HEK293 (cell line): ENCODE results near the gene LASP1.

Experiments
- CTCF ChIA-PET: fragments of 350-600 bp; formaldehyde crosslinking; extraction: SDS; loops from one replicate; lab custom pipeline; 2021; ENCODE audit warnings: antibody characterized with exemption; lab: Yijun Ruan, JAX
- POLR2A ChIA-PET: fragments of 300-600 bp; formaldehyde crosslinking; extraction: SDS; loops from one replicate; lab custom pipeline; 2020; ENCODE audit warnings: antibody characterized with exemption, inconsistent platforms; lab: Yijun Ruan, JAX
- H3K27ac ChIP-seq: fragments of 200-500 bp; sonication (Bioruptor generic); 2 replicates; pipeline ENCODE4 v1.5.1; 2014; ENCODE audit warnings: low read depth, low read length, control low read depth, inconsistent platforms; ENCODE audit errors: extremely low read depth
- H3K36me3 ChIP-seq, 2 experiments: fragments of 200-500 bp in 1 of 2; sonication (Bioruptor generic) in 1 of 2; 1 replicate in 1 of 2; 2 replicates in 1 of 2; pipeline ENCODE4 v1.5.1; 2014 to 2017; ENCODE audit warnings: inconsistent platforms in 2 of 2, low read length in 2 of 2; ENCODE audit not compliant: control insufficient read depth in 2 of 2, insufficient read depth in 1 of 2
- H3K4me1 ChIP-seq: fragments of 200-500 bp; sonication (Bioruptor generic); 2 replicates; pipeline ENCODE4 v1.5.1; 2014; ENCODE audit warnings: mild to moderate bottlenecking, low read length, inconsistent platforms; ENCODE audit not compliant: control insufficient read depth, insufficient read depth
- H3K4me3 ChIP-seq: 2 replicates; pipeline ENCODE4 v1.5.1; 2011; ENCODE audit warnings: low read depth, mild to moderate bottlenecking, control low read depth, low read length, moderate library complexity
- H3K9me3 ChIP-seq: fragments of 200-500 bp; sonication (Bioruptor generic); 2 replicates; pipeline ENCODE4 v1.5.1; 2014; ENCODE audit warnings: low read depth, low read length, inconsistent platforms; ENCODE audit not compliant: control insufficient read depth, insufficient read depth
- BCL11B ChIP-seq: fragments of 450-650 bp; formaldehyde crosslinking; IDR thresholded peaks from 2 replicates; pipeline ENCODE4 v1.5.1; 2016; ENCODE audit warnings: low read depth, missing biosample characterization, missing genetic modification characterization
- HOXA7 ChIP-seq: sonication (generic); formaldehyde crosslinking; IDR thresholded peaks from 2 replicates; pipeline ENCODE4 v1.8.1; 2022; ENCODE audit warnings: missing genetic modification reagents, borderline replicate concordance
- MEIS1 ChIP-seq: sonication (generic); formaldehyde crosslinking; IDR thresholded peaks from 2 replicates; pipeline ENCODE4 v1.8.1; 2022; ENCODE audit warnings: missing genetic modification reagents, mild to moderate bottlenecking, borderline replicate concordance
- OVOL3 ChIP-seq: fragments of 450-650 bp; formaldehyde crosslinking; IDR thresholded peaks from 2 replicates; pipeline ENCODE4 v1.5.1; 2016; ENCODE audit warnings: missing biosample characterization, missing genetic modification characterization
- SP7 ChIP-seq: fragments of 450-650 bp; formaldehyde crosslinking; IDR thresholded peaks from 2 replicates; pipeline ENCODE4 v1.5.1; 2016; ENCODE audit warnings: missing biosample characterization, missing genetic modification characterization
- ZBTB20 ChIP-seq: fragments of 450-650 bp; formaldehyde crosslinking; IDR thresholded peaks from 2 replicates; pipeline ENCODE4 v1.5.1; 2016; ENCODE audit warnings: missing biosample characterization, missing genetic modification characterization
- ZNF121 ChIP-seq: fragments of 450-650 bp; formaldehyde crosslinking; IDR thresholded peaks from 2 replicates; pipeline ENCODE4 v1.5.1; 2016; ENCODE audit warnings: missing biosample characterization, missing genetic modification characterization
- ZNF23 ChIP-seq: fragments of 450-650 bp; formaldehyde crosslinking; IDR thresholded peaks from 2 replicates; pipeline ENCODE4 v1.5.1; 2016; ENCODE audit warnings: missing biosample characterization, missing genetic modification characterization, borderline replicate concordance
- ZNF341 ChIP-seq: fragments of 450-650 bp; formaldehyde crosslinking; IDR thresholded peaks from 2 replicates; pipeline ENCODE4; 2016; ENCODE audit warnings: low read depth, missing biosample characterization, missing genetic modification characterization
- ZNF529 ChIP-seq: fragments of 450-650 bp; formaldehyde crosslinking; IDR thresholded peaks from 2 replicates; pipeline ENCODE4 v1.5.1; 2017; ENCODE audit warnings: missing genetic modification characterization, missing biosample characterization; ENCODE audit not compliant: insufficient replicate concordance
- ZNF596 ChIP-seq: fragments of 450-650 bp; IDR thresholded peaks from 2 replicates; pipeline ENCODE4 v1.5.0; 2018; ENCODE audit warnings: missing biosample characterization, mild to moderate bottlenecking, missing genetic modification characterization, moderate library complexity
- ZNF664 ChIP-seq: fragments of 450-650 bp; formaldehyde crosslinking; IDR thresholded peaks from 2 replicates; pipeline ENCODE4 v1.5.1; 2016; ENCODE audit warnings: missing biosample characterization, missing genetic modification characterization
- ZNF707 ChIP-seq: fragments of 450-650 bp; formaldehyde crosslinking; IDR thresholded peaks from 2 replicates; pipeline ENCODE4 v1.5.1; 2016; ENCODE audit warnings: missing biosample characterization, missing genetic modification characterization
- ZNF843 ChIP-seq: fragments of 450-650 bp; formaldehyde crosslinking; IDR thresholded peaks from 2 replicates; pipeline ENCODE4 v1.5.1; 2016; ENCODE audit warnings: missing biosample characterization, missing genetic modification characterization
- TF ChIP-seq, protein P1 (sequence below): fragments of 450-650 bp; formaldehyde crosslinking; IDR thresholded peaks from 2 replicates; pipeline ENCODE4 v1.5.1; 2017; ENCODE audit warnings: missing biosample characterization, mild to moderate bottlenecking, missing genetic modification characterization, moderate library complexity
- TF ChIP-seq, protein P2 (sequence below): fragments of 450-650 bp; formaldehyde crosslinking; IDR thresholded peaks from 2 replicates; pipeline ENCODE4 v1.5.1; 2016; ENCODE audit warnings: missing biosample characterization, missing genetic modification characterization
- TF ChIP-seq, protein P3 (sequence below): fragments of 450-650 bp; formaldehyde crosslinking; conservative IDR thresholded peaks from 2 replicates; pipeline ENCODE4 v1.5.1; 2016; ENCODE audit warnings: low read depth, missing biosample characterization, missing genetic modification characterization
- TF ChIP-seq, protein P4 (sequence below): fragments of 450-650 bp; formaldehyde crosslinking; IDR thresholded peaks from 2 replicates; pipeline ENCODE4 v1.5.1; 2017; ENCODE audit warnings: missing biosample characterization, missing genetic modification characterization
- TF ChIP-seq, protein P5 (sequence below): fragments of 450-650 bp; formaldehyde crosslinking; IDR thresholded peaks from 2 replicates; pipeline ENCODE4 v1.5.1; 2016; ENCODE audit warnings: missing biosample characterization, missing genetic modification characterization
- TF ChIP-seq, protein P6 (sequence below): fragments of 450-650 bp; formaldehyde crosslinking; IDR thresholded peaks from 2 replicates; pipeline ENCODE4 v1.5.1; 2016; ENCODE audit warnings: missing biosample characterization, missing genetic modification characterization

LASP1 gene

DNA sequence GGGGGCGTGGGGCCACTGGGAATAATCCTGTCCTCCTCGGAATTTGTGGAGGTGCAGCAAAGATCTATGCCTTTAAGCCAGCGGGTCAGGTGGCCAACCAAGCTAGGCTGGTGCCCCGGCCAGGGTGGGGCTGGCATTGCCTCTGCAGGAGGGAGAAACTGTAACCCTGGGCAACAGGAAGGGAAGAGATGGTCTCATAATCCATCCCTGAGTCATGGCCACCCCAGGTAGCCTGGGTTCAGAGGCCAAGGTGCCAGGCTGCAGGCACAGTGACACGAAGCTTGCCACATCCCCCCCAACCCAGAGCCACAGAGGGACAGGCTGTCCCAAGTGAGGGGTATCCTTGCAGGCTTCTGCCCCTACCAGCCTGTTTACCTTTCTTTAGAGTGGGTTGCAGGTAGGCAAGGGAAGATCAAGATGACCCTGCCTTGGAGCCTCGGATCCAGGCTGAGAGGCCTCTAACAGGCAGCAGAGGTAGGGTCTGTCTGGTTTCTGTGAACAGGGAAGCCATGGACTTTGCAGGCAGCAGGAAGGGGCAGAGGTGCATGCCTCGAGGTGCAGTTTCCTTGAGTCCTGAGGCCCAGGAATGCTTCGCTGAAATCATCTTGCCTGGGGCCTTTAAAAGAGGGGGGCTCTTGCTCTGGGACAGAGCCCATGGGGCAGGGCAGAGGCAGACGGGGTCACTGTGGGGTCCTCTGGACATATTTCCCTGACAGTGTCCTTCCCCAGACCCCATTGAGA is 4.0 kb downstream of the LASP1 start (continued):
- TF ChIP-seq ZBTB20 (tag by site-specific recombination) (no peak), ZNF664 (tag by site-specific recombination) (no peak)
- TF ChIP-seq, protein P1, sequence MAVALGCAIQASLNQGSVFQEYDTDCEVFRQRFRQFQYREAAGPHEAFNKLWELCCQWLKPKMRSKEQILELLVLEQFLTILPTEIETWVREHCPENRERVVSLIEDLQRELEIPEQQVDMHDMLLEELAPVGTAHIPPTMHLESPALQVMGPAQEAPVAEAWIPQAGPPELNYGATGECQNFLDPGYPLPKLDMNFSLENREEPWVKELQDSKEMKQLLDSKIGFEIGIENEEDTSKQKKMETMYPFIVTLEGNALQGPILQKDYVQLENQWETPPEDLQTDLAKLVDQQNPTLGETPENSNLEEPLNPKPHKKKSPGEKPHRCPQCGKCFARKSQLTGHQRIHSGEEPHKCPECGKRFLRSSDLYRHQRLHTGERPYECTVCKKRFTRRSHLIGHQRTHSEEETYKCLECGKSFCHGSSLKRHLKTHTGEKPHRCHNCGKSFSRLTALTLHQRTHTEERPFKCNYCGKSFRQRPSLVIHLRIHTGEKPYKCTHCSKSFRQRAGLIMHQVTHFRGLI (tag by site-specific recombination), result peak; percentile 75

DNA sequence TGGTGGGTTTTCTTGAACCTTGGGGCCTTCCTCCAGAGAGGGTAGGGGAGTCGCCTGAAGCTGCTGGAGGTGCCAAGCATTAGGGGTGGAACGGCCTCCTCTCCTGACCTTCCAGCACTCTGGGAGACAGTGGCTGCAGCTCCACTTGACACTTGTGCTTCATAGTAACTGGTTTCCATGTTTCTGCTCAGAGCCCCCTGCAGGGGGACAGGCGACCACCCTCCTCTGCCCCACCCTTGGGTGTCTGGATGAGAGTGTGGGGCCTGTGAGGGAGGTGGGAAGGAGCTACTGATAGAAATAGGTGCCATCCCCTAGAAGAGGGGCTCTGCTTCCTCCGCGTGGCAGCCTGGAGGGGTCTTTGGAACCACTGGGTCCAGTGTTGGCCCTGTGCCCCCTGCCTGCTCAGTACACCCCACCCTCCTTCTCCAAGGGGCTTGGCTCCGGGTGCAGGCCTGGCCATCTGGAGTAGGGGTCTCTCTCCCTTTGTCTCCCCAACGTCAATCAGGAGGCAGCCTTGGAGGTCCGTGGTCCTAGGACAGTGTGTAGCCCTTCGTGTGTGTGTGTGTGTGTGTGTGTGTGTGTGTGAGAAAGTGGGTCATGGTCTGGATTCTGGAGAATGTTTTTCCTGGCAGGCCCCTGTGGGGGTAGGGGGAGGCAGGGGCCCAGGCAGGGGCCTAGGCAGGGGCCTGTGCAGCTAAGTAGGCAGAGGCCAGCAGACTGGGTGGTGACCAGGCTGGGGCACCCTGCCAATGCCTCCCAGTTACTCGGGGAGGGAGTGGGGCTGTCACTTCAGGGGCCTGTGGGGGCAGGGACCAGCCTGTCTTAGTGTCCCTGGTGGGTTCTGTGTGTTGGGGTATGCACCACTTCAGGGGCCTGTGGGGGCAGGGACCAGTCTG is 4.9 kb downstream of the LASP1 start:
- Histone ChIP-seq H3K36me3 (peaks cover 4 to 15% of the 10 kb centered on the region in 2 experiments; a peak in 2 of 3 replicates), H3K27ac (no peak overlapping the region), H3K4me3 (no peak overlapping the region), H3K4me1 (peaks cover 18% of the 10 kb centered on the region), H3K9me3 (no peaks in the 10 kb centered on the region)
- ChIA-PET POLR2A (no interaction called here), CTCF (interaction anchor here (0.8 to 5.8 kb wide), 5 partner anchors 23 to 300 kb away, joined by 3 to 24 read pairs (median 3); no protein-coding TSS in a partner anchor)
- no peak for TF ChIP-seq ZNF341 (tag by site-specific recombination)
- TF ChIP-seq, protein P2, sequence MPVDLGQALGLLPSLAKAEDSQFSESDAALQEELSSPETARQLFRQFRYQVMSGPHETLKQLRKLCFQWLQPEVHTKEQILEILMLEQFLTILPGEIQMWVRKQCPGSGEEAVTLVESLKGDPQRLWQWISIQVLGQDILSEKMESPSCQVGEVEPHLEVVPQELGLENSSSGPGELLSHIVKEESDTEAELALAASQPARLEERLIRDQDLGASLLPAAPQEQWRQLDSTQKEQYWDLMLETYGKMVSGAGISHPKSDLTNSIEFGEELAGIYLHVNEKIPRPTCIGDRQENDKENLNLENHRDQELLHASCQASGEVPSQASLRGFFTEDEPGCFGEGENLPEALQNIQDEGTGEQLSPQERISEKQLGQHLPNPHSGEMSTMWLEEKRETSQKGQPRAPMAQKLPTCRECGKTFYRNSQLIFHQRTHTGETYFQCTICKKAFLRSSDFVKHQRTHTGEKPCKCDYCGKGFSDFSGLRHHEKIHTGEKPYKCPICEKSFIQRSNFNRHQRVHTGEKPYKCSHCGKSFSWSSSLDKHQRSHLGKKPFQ, result no peak
- TF ChIP-seq, protein P3, sequence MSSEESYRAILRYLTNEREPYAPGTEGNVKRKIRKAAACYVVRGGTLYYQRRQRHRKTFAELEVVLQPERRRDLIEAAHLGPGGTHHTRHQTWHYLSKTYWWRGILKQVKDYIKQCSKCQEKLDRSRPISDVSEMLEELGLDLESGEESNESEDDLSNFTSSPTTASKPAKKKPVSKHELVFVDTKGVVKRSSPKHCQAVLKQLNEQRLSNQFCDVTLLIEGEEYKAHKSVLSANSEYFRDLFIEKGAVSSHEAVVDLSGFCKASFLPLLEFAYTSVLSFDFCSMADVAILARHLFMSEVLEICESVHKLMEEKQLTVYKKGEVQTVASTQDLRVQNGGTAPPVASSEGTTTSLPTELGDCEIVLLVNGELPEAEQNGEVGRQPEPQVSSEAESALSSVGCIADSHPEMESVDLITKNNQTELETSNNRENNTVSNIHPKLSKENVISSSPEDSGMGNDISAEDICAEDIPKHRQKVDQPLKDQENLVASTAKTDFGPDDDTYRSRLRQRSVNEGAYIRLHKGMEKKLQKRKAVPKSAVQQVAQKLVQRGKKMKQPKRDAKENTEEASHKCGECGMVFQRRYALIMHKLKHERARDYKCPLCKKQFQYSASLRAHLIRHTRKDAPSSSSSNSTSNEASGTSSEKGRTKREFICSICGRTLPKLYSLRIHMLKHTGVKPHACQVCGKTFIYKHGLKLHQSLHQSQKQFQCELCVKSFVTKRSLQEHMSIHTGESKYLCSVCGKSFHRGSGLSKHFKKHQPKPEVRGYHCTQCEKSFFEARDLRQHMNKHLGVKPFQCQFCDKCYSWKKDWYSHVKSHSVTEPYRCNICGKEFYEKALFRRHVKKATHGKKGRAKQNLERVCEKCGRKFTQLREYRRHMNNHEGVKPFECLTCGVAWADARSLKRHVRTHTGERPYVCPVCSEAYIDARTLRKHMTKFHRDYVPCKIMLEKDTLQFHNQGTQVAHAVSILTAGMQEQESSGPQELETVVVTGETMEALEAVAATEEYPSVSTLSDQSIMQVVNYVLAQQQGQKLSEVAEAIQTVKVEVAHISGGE (tag by site-specific recombination), result no peak
- TF ChIP-seq ZNF529 (tag by site-specific recombination), result no peak
- TF ChIP-seq ZNF843 (tag by site-specific recombination), result no peak
- TF ChIP-seq BCL11B (tag by site-specific recombination), result no peak
- TF ChIP-seq ZNF596 (tag by site-specific recombination), result no peak
- no peak for TF ChIP-seq MEIS1 (CRISPR knock-in tag)
- TF ChIP-seq OVOL3 (tag by site-specific recombination), result no peak
- TF ChIP-seq, protein P4, sequence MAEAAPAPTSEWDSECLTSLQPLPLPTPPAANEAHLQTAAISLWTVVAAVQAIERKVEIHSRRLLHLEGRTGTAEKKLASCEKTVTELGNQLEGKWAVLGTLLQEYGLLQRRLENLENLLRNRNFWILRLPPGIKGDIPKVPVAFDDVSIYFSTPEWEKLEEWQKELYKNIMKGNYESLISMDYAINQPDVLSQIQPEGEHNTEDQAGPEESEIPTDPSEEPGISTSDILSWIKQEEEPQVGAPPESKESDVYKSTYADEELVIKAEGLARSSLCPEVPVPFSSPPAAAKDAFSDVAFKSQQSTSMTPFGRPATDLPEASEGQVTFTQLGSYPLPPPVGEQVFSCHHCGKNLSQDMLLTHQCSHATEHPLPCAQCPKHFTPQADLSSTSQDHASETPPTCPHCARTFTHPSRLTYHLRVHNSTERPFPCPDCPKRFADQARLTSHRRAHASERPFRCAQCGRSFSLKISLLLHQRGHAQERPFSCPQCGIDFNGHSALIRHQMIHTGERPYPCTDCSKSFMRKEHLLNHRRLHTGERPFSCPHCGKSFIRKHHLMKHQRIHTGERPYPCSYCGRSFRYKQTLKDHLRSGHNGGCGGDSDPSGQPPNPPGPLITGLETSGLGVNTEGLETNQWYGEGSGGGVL (tag by site-specific recombination), result peak; percentile 90
- TF ChIP-seq ZNF23, result no peak
- TF ChIP-seq, protein P5, sequence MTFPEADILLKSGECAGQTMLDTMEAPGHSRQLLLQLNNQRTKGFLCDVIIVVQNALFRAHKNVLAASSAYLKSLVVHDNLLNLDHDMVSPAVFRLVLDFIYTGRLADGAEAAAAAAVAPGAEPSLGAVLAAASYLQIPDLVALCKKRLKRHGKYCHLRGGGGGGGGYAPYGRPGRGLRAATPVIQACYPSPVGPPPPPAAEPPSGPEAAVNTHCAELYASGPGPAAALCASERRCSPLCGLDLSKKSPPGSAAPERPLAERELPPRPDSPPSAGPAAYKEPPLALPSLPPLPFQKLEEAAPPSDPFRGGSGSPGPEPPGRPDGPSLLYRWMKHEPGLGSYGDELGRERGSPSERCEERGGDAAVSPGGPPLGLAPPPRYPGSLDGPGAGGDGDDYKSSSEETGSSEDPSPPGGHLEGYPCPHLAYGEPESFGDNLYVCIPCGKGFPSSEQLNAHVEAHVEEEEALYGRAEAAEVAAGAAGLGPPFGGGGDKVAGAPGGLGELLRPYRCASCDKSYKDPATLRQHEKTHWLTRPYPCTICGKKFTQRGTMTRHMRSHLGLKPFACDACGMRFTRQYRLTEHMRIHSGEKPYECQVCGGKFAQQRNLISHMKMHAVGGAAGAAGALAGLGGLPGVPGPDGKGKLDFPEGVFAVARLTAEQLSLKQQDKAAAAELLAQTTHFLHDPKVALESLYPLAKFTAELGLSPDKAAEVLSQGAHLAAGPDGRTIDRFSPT (tag by site-specific recombination), result 0 out of 2 replicates have a peak, but pooled peaks have one; percentile 8
- TF ChIP-seq ZNF121, result no peak
- TF ChIP-seq HOXA7 (CRISPR knock-in tag), result no peak
- no peak for TF ChIP-seq ZNF707 (tag by site-specific recombination)
- no peak for TF ChIP-seq SP7 (tag by site-specific recombination)
- TF ChIP-seq, protein P6, sequence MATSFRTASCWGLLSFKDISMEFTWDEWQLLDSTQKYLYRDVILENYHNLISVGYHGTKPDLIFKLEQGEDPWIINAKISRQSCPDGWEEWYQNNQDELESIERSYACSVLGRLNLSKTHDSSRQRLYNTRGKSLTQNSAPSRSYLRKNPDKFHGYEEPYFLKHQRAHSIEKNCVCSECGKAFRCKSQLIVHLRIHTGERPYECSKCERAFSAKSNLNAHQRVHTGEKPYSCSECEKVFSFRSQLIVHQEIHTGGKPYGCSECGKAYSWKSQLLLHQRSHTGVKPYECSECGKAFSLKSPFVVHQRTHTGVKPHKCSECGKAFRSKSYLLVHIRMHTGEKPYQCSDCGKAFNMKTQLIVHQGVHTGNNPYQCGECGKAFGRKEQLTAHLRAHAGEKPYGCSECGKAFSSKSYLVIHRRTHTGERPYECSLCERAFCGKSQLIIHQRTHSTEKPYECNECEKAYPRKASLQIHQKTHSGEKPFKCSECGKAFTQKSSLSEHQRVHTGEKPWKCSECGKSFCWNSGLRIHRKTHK (tag by site-specific recombination), result no peak
